ENCODE data around the gene MDP1.
A peak's percentile ranks its signal among the peaks of the same experiment; 100 is the strongest.

MDP1 gene

DNA sequence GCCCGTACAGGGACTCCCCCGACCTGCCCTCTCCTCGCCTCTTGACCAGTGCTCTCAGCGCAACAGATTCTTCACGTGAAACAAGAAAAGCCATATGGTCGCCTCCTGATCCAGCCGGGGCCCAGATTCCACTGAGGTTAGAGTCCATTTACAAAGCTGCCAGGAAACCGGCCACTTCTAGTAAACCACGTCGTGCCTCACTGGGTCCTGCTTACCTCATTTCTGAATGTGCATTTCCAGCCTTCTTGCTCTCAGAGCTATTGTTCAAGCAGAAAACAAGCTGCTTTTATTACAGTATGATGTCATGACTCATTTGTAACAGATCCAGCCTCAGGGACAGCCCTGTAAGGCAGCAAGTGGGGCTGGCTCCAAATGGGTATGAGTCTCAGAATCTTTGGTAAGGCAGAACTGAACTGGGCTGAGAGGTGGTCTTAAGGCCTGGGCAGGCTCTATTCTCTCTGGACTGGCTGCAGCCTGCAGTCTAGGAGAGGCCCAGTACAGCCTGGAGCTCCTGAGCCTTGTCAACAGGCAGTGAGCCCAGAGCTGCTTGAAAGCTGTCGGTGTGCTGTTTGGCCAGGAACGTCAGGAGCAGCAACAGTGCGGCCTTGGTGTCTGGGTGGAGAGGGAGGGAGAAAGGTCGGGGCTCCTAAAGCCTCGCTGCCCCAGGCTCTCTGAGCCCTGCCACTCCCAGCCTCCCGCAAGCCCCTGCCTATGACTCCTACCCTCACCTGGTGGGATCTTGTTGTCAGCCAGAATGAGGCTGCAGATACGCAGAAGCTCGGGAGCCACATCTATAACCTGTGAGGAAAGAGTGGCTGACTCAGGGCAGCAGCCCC lies 35.7 kb downstream of the MDP1 start:
- no peak for DNase-seq

DNA sequence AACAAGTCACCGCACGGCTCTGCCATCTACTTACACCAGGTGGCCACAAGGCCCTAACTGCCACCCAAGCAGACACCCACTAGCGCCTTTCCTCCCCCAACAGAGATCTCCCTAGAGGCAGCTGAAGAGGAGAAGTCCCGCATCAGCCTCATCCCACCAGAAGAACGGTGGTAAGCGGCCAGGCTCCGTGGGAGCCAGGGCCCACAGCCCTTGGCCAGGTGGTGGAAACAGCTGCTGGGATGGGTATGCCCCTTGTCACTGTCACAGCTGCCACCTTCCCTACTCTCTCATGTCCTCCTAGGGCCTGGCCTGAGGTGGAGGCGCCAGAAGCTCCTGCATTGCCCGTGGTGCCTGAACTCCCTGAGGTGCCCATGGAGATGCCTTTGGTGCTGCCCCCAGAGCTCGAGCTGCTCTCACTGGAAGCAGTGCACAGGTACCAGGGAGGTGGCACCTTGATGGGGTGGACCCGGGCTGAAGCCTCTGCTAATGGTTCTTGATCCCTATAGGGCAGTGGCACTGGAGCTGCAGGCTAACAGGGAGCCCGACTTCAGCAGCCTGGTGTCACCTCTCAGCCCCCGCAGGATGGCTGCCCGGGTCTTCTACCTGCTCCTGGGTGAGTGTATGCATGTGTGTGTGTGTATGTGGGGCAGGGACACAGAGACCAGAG lies 36.4 kb downstream of the MDP1 start:
- DNase-seq, result no peak

DNA sequence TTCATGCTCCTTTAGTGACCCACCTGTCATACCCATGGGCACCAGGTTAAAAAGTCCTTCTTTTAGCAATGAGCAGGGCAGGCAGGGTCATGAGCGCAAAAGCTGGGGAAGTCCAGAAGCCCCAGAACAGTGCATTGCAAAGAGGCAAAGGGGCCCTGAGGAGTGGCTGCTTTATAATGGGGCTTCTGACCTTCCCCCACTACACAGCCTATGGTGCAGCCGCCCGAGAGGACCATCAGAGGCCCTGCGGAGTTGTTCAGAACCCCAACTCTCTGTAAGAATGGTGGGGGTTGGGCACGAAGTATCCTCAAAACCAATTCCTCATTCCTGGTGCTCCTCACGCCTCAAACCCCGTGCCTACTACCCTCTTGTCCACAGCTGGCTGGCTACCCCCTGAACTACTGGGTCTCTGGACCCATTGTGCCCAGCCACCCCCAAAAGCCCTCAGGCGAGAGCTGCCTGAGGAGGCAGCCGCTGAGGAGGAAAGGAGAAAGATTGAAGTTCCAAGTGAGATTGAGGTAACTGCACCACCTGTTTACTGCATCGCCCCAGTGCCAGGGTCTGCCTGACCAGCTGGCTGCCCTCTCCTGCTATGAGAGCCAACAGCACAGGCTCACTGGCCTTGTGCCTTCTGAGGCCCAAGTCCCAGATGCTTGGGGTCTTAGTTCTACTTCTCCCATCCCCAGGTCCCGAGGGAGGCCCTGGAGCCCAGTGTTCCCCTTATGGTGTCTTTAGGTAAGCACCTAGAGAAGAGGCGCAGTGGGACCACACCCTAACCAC lies 37.3 kb downstream of the MDP1 start:
- no peak for DNase-seq

GRCh38 chr14:24177891-24178290 lies 38.0 kb downstream of the MDP1 start:
- no peak for DNase-seq

GRCh38 chr14:24177041-24177825 lies 38.6 kb downstream of the MDP1 start:
- no peak for DNase-seq

GRCh38 chr14:24176599-24176998 lies 39.3 kb downstream of the MDP1 start:
- DNase-seq, result no peak

GRCh38 chr14:24172871-24173281 lies 43.0 kb downstream of the MDP1 start:
- DNase-seq, result no peak

GRCh38 chr14:24172261-24172860 lies 43.5 kb downstream of the MDP1 start:
- DNase-seq, result no peak

DNA sequence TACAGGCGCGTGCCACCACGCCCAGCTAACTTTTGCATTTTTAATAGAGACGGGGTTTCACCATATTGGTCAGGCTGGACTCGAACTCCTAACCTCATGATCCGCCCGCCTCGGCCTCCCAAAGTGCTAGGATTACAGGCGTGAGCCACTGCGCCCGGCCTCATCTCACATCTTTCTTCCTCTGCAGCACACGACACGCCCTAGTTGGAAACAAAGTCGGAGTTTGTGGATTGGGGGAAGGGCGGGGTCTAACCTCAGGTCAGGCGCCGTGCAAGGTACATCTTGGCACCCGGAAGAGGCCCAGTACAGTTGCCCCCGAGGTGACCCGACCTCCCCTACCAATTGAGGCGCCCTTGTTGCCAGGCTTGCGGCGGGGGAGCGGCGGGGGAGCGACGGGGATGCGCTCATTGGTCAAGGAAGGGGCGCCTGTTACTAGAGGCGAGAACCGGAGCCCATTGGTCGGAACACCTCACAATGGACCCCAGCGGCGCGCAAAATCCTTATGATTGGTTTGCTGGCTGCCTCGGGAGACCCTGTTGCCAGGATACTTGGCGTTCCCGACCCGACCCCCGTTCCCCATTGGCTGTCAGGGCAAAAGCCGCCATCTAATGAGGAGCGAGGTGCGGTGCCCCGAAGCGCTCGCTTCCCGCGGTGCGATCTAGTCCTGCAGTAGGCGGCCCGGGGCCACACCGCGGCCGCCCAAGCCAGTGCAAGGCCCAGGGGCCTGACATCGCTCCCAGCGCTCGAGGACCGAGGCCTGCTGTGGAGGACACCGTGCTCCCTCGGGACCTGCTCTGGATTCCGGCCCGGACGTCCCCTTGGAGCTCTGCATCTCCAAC lies 44.2 kb downstream of the MDP1 start, which contains the start of gene REC8:
REC8 (plus strand) TSS at position 659 of the 839 bp plus-strand sequence. CDS start 473 bp downstream, outside the sequence.
- peak; percentile 96 to 98 for DNase-seq

GRCh38 chr14:24167469-24168114 lies 48.3 kb downstream of the MDP1 start:
- no peak for DNase-seq

DNA sequence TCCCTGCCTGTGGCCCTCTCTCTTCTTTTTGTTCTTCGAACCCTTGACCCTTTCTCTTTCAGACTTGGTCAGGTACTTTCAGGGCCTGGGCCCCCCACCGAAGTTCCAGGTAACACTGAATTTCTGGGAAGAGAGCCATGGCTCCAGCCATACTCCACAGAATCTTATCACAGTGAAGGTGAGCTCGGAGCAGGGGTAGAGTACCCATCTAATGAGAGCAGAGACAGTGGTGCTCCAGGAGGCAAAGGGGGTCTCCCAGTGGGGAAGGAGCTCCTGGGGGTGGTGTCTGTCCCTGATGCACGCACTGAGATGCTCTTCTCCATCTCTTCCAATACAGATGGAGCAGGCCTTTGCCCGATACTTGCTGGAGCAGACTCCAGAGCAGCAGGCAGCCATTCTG lies 50.1 kb downstream of the MDP1 start:
- DNase-seq, result no peak

DNA sequence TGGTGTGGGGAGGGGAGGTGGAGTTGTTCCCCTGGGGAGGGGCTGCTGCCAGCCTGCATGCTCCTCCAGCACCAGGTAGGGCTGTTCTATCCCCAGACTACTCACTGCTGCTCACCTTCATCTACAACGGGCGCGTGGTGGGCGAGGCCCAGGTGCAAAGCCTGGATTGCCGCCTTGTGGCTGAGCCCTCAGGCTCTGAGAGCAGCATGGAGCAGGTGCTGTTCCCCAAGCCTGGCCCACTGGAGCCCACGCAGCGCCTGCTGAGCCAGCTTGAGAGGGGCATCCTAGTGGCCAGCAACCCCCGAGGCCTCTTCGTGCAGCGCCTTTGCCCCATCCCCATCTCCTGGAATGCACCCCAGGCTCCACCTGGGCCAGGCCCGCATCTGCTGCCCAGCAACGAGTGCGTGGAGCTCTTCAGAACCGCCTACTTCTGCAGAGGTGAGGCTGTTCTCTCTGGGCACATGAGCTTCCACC lies 51.3 kb downstream of the MDP1 start:
- no peak for DNase-seq
